Measurements from ENCODE around the gene FRAS1. TPM values are rescaled to one million over a fixed set of nuclear protein-coding genes. Genes with fewer than 3 reads are reported as not detected.

The FRAS1 gene
- total and polyA plus RNA-seq, 2 of the 8 experiments (the other 6 are each of a cell fraction or from before 2014, with no cell fraction given), result 38.5 to 109 TPM

DNA sequence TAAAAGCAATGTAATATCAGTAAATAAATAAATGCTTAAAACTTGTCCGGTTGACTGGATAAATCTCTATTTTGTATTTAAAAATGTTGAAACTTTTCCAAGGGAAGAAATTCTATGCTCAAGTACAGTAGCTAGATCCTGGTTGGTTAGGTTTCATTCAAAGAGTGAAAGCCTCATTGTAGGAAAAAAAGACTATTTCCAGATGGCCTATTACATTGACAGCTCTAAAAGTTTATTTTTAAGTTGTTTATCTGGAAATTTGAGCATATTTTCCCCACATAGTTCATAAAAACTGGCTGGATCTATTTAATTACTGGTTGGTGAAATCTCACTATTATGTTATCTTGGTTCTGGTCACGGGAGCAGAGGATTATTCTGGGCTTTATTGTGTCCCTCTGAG is 38.0 kb downstream of the FRAS1 start:
- peaks cover 21 to 23% of the 10 kb centered on the region in 2 experiments for H3K9me3 ChIP-seq (ENCODE audit: insufficient read depth in 2 of 2, low read depth in 1 of 2, low read length in 1 of 2)
- H3K4me1 ChIP-seq (replicated peaks in 1 of 4; ENCODE audit: control insufficient read depth in 3 of 4, insufficient read depth in 4 of 4, low read length in 3 of 4), result peaks cover 5 to 13% (median 9%) of the 10 kb centered on the region in 4 experiments; a peak in 6 of 7 replicates
- no peak overlapping the region for H4K8ac ChIP-seq (ENCODE audit: extremely low read depth, insufficient read depth, low read length)
- no peak overlapping the region for H3K4me3 ChIP-seq (ENCODE audit: extremely low read depth in 1 of 4, insufficient read depth in 2 of 4, low read depth in 3 of 4, low read length in 4 of 4)
- H3K36me3 ChIP-seq (ENCODE audit: control insufficient read depth in 2 of 4, insufficient read depth in 4 of 4, low read length in 3 of 4), result peaks cover 0 to 29% (median 13%) of the 10 kb centered on the region in 4 experiments; a peak in 3 of 8 replicates
- H4K5ac ChIP-seq (ENCODE audit: insufficient read length, low read depth, low read length), result no peak overlapping the region
- no peak for DNase-seq (ENCODE audit: low read depth in 1 of 2, low spot score in 2 of 2)
- FAIRE-seq, result no peak
- no peaks in the 10 kb centered on the region for H3K23me2 ChIP-seq (ENCODE audit: low read depth, low read length)
- H4K91ac ChIP-seq (replicated peaks; ENCODE audit: insufficient read length, low read length), result no peak overlapping the region
- no peak overlapping the region for H2AK5ac ChIP-seq (ENCODE audit: low read depth, low read length)
- WGBS, 2 experiments (ENCODE audit: extremely low coverage in 1 of 2, insufficient coverage in 1 of 2, insufficient read length in 1 of 2, insufficient replicate concordance in 2 of 2, low coverage in 1 of 2, low lambda C conversion rate in 2 of 2, missing lambda C conversion rate in 1 of 2), result 84% methylated on average over 2 of the region's 2 CpGs; no CpG with 5 or more reads in 1 of the 2 experiments
- ChIA-PET CTCF (ENCODE audit: partially characterized antibody) (interaction anchor here (1.0 to 1.4 kb wide), 3 partner anchors 11 to 43 kb away, joined by 3 to 7 read pairs (median 4); no protein-coding TSS in a partner anchor), POLR2A (ENCODE audit: partially characterized antibody) (interaction anchor here (2.4 to 5.4 kb wide), 3 partner anchors 9 to 38 kb away, joined by 10 to 30 read pairs (median 24); partner anchors contain the start of gene FRAS1)
- H3K18ac ChIP-seq (ENCODE audit: extremely low read depth, low read length), result no peak overlapping the region
- no peak overlapping the region for H2BK20ac ChIP-seq (ENCODE audit: low read length)
- H2BK15ac ChIP-seq (ENCODE audit: low read length), result no peak overlapping the region
- no peak overlapping the region for H3K4ac ChIP-seq (replicated peaks; ENCODE audit: insufficient read length, low read depth, low read length)
- H3K27ac ChIP-seq (ENCODE audit: low read depth, low read length), result no peak overlapping the region
- no peak overlapping the region for H3K23ac ChIP-seq (ENCODE audit: insufficient read length)
- no peaks in the 10 kb centered on the region for H3K79me1 ChIP-seq (ENCODE audit: low read depth, low read length)
- no peaks in the 10 kb centered on the region for H4K20me1 ChIP-seq (replicated peaks in 1 of 2; ENCODE audit: control insufficient read depth in 1 of 2, insufficient read depth in 2 of 2, low read length in 2 of 2)
- no peak overlapping the region for H3K4me2 ChIP-seq (ENCODE audit: insufficient read depth in 1 of 2, low read depth in 2 of 2, low read length in 2 of 2)
- H2BK12ac ChIP-seq (ENCODE audit: low read depth, low read length), result no peak overlapping the region
- H3K56ac ChIP-seq (replicated peaks; ENCODE audit: insufficient read length, low read depth, low read length), result no peak overlapping the region
- peaks cover 0 to 50% of the 10 kb centered on the region in 2 experiments; a peak in 2 of 4 replicates for H3K79me2 ChIP-seq (ENCODE audit: control insufficient read depth in 1 of 2, insufficient read depth in 2 of 2, low read length in 2 of 2)
- no peak overlapping the region for H2AFZ ChIP-seq (ENCODE audit: low read length)
- H2BK120ac ChIP-seq (replicated peaks; ENCODE audit: low read depth, low read length), result no peak overlapping the region
- H3K14ac ChIP-seq (ENCODE audit: insufficient read length), result no peak overlapping the region
- no peaks in the 10 kb centered on the region for H3K27me3 ChIP-seq (replicated peaks in 1 of 4; ENCODE audit: control insufficient read depth in 3 of 4, extremely low read depth in 1 of 4, insufficient read depth in 3 of 4, low read length in 3 of 4)
- no peak overlapping the region for H2BK5ac ChIP-seq (ENCODE audit: low read depth, low read length)
- no peak overlapping the region for H3K9ac ChIP-seq (replicated peaks in 1 of 4; ENCODE audit: extremely low read depth in 1 of 4, low read depth in 3 of 4, low read length in 3 of 4)

Data from H1 (cell line).